ENCODE results near the gene EPHB3.

The EPHB3 gene

GRCh38 chr3:184630861-184631471, 69.4 kb downstream of the EPHB3 start:
- DNase-seq = no peak

- DNase-seq = no peak
Observed at GRCh38 chr3:184631472-184631861, 69.9 kb downstream of the EPHB3 start.
